Esophagus mucosa (tissue), 1 donor: ENCODE measurements around the gene GRAP. TPM values are rescaled to one million over a fixed set of nuclear protein-coding genes. Genes with fewer than 3 reads are reported as not detected.
A peak's percentile ranks its signal among the peaks of the same experiment; 100 is the strongest.

Experiments
- ATAC-seq: fragments of 200-7000 bp; cut with Tn5 transposase; one replicate; pipeline ENCODE4 v1.9.1; 2020
- total RNA-seq: library from RNA; stranded (reverse); gene quantifications from one replicate; pipeline ENCODE4 v1.2.4, GENCODE V29; 2023
- donor health status: DM: yes; HTN: yes; CAD: no.

Gene GRAP
- total RNA-seq, 1 donor from 2014 or later = 1.00 TPM

DNA sequence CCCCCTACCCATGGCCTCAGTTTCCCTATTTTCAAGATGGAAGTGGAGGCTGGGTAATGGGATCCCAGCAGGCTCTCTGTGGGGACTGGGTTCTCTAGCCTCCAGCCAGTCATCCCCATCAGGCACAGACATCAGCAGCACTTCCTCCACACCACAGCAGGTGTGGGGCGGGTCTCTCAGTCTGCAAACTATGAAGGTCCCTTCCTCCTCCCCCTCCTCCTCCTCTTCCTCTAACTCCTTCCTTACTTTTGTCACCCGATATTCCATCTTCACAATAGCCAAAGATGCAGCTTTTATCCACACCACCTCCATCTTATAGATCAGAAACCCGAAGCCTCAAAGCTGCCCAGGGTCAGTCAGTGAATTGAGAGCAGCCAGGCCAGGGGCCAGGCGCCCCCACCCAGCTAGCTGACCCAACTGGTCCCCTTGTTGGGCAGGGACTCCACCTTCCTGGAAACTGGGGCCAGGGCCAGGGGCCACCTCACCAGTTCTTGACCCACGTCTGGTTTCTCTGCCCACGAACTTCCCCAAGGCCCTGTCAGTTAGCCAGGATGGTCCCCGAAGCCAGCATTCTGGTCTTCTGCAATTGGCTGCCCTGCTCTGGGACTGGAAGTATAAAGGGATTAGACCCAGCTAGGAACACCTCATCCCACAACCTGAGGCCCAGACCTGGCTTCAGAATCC is 44.7 kb downstream of the GRAP start:
- no peak for ATAC-seq

DNA sequence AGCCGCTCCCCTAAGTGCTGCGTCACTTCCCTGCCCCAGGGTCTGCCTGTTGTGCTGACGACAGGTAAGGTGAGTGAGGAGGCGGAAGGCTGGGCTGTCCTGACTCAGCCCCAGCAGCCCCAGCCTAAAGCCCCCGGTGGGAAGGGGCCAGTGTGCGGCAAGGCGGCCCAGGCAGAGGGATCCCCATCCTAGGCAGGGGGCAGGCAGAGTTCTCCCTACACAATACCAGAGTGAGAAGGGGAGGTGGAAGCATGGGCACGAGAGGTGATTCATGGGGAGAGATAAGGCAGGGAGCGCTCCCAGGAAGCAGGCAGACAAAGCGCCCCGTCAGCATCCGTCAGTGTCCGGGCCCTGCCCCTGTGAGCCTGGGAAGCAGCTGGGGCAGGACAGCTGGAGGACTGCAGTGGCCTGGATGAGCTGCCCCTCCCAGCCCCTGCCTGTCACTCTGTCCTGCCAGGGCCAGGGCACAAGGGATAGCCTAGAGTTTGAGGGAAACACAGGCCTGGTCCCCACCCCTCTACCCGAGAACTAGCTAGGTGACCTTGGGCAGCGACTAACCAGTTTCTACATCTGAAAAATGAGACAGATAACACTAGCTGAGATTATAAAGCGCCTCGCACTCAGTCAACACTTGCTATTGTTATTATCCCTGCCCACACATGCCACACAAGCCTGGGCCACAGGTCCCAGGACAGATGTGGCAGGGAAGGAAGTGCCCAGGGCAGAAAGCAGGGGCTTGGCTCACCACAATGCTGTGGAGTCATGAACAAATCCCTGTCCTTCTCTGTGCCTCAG is 46.0 kb downstream of the GRAP start:
- ATAC-seq = peak; percentile 59

DNA sequence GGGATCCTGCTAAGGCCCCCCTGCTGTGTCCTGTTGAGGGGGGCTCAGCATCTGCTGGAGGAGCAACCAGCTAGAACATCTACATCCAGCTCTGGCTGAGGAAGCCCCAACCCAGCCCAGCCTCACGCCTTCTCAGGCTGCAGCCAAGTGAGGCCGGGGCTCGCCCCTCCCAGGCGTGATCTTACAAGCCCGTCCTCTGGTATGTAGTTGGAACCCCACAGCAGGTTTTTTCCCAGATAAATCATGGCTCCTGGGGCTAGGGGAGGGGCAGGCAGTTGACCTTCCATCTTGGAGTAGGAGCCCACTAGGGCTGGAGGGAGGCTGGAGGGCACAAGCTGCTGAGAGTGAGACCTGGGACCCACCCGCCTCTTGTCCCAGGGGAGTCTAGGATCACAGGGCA is 46.8 kb downstream of the GRAP start:
- ATAC-seq = peak; percentile 22

DNA sequence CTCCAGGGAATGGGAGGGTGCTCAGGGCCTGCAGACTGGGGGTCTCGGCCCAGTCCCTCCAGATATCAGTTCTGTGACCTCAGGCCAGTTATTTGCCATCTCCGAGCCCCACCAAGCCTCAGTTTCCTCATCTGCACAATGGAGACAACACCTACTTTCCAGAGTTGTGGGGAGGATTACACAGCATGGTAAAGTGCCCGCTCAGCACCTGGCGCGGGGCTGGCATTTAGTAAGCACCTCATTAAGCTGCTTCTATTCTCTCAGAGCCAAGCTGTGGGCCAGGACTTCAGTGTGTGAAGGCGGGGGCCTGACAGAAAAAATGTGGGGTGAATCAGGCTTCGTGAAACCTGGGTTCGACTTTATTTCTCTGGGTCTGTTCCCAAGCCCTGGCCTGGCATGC is 47.4 kb downstream of the GRAP start:
- peak; percentile 5 for ATAC-seq

DNA sequence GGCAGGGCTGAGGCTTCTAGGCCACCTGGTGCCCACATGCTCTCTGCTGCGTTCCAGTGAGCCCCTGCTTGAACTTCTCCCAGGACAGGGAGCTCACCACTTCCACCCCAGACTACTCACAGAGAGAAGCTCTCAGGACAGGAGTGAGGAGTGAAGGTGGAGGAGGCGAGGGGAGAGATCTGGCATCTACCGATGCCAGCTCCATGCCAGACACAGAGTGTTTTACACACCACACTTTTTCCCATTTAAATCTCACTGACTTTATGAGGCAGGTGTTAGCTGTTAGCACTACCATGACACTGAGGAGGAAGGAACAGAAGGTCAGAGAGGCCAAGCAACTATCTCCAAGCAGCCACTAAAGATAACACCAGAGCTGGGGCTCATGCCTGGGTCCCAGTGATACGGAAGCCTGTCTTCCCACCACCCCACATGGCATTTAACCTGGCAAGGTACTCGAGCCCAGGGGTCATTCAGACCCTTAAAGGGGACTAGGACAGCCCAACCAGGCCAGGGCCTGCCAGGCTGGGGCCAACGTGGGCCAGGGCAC is 49.0 kb downstream of the GRAP start:
- ATAC-seq = no peak

DNA sequence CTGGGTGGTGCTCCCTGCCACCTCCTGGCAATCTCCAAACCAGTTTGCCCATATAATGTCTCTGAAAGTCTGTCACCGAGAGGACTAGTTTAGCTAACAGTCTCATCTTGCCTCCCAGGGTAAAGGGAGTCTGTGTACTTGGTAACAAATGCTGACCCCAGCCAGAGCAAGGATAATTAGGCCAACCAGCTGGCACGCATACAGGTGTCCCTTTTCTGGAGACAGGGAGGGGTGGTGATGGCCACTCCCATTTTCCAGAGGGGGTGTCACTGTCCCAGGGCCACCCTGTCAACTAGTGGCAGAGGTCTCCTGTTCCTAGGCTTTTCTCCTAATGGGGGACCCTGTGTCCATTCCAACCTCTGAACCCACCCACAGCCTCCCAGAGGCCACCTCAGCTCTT is 50.3 kb downstream of the GRAP start:
- ATAC-seq = no peak

DNA sequence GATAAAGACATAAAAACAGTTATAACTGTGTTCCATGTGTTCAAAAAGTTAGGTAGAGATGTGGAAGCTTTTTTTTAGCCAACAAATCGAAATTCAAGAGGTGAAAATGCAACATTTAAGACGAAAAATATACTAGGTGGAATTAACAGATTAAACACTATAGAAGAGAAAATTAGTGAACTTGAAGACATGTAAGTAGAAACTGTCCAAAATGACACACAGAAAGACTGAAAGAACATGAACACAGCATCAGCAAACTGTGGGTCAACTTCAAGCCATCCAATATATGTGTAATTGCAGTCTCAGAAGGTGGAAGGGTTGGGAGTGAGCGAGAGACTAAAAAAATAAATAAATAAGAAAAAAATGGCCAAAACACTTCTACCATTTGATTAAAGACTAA is 51.5 kb downstream of the GRAP start:
- no peak for ATAC-seq

DNA sequence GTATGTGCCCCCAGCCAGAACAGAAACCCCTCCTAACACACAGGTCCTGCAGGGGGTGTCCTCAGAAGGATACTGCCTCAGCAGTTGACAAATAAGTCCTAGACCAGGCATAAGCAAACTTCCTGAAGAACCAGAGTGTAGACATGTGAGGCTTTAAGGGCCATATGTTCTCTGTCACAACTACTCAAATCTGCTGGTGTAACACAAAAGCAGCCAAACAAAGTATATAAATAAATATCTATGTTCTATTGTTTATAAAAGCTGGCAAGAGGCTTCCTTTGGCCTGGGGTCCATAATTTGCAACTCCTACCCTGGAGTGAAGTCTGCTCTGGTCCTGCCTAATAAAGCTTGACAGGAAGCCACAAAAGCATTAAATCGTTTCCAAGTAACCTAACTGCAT is 52.1 kb downstream of the GRAP start:
- no peak for ATAC-seq

DNA sequence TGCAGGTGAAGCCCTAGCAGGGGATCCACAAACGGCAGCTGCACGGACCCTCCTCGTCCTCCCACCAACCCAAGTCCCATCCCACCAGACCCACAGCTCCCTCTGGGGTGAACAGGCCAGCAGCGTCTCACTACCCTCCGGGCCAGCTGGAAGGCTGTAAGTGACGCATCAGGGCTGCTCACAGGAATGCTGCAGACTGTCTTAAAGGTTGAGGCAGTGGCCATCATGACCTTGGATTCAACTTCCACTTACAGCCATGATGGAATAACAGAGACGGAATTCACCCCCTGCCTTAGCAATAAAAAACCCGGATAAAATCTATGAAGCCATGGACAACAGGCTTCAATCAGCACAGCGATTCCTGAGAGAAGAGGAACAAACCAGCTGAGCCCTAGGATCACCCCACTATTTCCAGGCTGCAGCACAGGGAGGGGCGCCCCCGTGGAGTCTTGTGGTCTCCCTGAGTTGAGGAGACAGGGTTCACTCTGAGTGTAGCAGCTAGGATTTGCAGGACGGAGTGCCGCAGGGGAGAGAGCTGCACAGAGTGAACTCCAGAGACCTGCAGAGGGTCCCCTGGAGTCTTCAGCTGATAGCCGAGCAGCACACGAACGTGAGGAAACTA is 52.7 kb downstream of the GRAP start:
- ATAC-seq = no peak

DNA sequence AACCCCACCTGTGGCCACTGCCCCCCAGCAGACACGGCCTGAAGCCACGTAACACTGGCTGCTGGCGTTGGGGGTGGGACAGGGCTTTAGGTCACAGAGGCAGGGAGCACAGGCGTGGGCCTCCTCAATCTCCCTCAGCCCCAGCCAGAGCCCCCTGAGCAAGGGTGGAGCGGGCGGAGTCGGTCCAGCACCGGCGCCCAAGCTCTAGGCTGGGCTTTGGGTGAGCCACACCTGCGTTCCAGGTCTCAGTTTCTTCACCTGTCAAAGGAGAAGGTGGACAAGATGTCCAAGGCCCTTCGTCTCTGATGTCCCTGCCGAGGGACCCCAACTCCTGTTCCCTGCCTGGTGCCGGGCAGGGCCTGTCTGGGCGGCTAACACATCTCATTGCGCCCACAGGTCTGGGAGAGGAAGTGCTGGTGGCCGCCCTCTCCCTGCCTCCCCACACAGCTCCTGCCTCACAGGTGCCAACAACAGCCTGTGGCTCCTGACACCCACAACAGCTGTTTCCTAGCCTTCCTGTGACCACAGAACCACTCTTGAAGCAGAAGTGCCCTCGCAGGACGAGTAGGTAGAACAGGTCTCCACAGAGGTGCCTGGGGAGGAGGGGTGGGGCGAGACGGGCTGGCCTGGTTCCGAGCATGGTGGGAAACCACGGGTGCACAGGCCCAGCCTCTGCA is 54.2 kb downstream of the GRAP start:
- ATAC-seq = peak; percentile 52

DNA sequence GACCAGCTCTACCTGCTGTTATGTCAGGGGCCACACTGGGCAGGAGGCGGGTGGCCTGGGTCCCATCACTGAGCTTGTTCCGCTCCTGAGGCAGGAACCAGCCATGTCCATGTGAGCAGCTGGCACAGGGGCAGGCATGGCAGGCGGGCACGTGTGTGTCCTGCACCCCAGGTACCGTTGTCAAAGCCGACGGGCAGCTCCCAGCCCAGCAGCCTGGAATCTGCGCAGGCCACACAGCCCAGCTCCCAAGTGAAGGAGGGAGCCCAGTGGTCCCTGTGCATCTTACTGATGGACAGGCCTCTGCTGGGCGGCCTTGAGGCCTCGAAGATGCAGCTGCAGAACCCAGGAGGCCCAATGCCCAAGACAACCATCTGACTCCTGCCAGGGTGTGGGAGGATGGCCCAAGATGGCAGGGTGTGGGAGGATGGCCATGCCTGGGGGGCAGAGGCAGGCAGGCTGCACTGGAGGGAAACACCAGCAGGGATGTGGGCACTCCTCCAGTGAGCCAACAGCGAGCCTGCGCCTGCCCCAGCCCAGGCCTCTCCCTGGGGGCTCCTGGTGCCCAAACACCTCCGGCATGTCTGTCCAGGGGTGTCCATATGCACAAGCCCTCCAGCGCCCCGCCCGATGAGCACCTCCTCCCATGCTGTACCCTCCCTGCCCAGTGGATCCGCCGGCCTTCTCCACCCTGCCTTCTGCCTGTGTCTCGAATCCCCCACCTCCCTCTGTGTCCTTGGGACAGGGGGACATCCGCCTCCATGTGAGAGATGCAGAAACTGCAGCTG is 55.0 kb downstream of the GRAP start:
- ATAC-seq = peak; percentile 1

DNA sequence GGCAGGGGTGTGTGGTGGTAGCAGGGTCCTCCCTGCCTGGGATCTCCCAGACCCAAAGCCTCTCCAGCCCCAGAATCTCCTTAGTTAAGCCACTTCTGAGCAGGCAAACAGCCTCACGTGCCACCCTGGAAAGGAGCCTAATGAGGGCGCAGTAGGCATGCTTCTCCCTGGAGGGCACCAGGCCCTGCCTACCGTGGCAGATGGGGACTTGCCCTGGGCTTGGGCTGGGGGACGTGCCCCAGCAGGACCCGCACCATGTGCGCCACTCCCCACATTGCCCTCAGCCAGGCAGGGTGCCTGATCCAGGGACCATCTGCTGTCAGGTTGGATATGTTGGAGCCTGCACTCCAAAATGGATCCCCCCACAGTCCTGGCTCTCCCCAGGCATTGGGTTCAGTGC is 56.4 kb downstream of the GRAP start:
- peak; percentile 44 for ATAC-seq

DNA sequence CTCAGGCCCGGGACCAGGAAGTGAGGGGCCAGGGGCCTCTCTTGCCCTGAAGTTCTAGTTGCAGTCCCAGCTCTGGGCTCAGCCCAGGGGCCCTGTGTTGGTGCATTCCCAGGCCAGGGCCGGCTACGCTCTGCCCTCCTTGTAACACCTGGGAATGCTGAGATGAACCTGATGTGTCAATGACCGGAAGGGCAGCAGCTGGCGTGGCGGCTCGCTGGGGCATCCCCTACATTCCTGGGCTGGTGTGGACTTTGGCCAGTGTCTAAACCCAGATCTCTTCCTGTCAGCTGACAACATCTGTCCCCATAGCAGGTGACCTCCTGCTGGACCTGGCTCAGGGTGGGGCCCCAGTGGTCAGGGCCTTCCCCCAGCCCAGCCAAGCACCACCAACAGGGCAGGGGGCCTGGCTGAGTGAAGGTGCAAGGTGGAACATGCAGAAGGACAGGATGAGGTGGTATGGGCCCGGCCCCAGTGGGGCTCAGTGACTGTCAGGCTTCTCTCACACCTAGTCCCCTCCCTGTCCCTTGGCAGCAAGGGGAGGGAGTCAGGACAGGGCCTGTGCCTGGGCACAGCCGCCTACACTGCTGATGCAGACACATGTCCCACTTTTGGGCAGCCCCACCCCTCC is 58.1 kb downstream of the GRAP start:
- ATAC-seq = no peak

DNA sequence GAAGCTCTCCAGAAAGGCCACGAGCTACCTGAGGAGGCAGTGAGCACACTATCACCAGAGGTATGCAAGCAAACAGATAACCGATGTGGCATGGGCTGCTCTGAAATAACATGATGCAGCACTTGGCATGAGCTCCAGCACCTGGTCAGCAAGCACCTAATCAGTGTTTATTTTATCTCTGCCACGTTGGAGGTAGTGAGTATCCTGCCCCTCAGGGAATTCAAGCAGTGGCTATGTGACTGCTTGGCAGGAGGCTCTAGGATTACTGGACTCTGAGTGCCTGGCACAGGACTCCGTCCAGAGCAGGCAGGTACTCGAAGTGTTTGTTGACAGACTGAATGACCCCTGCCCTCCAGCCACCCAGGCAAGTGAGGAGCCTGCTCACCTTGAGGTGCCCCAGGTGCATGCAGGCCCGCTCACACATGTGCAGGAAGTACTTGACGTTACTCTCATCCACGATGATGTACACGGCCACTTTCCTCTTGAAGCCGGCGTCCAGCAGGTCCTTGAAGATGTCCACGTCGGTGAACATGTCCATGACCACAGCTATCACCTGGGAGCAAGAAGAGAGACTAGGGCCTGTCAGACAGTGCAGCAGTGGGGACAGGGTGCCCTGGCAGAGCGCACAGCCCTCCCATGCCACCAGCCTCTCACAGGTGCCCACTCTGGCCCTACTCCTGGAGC is 58.8 kb downstream of the GRAP start:
- no peak for ATAC-seq

DNA sequence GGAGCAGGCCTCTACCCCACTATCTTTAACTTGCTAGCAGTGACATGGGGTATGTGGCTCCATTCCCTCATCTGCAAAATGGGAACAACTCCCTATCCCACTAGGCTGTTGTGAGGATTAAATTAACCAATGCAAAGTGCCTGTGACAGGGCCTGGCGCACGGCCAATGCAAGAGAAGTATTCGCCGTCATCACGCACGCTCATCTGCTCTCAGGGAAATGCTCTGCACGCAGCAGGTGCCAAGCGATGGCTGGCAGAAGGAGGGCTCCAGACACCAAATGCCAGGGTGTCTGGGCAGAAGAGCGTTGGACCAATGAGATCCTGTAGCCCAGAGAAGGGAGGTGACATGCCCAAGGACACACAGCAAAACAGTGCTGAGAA is 59.5 kb downstream of the GRAP start:
- no peak for ATAC-seq

DNA sequence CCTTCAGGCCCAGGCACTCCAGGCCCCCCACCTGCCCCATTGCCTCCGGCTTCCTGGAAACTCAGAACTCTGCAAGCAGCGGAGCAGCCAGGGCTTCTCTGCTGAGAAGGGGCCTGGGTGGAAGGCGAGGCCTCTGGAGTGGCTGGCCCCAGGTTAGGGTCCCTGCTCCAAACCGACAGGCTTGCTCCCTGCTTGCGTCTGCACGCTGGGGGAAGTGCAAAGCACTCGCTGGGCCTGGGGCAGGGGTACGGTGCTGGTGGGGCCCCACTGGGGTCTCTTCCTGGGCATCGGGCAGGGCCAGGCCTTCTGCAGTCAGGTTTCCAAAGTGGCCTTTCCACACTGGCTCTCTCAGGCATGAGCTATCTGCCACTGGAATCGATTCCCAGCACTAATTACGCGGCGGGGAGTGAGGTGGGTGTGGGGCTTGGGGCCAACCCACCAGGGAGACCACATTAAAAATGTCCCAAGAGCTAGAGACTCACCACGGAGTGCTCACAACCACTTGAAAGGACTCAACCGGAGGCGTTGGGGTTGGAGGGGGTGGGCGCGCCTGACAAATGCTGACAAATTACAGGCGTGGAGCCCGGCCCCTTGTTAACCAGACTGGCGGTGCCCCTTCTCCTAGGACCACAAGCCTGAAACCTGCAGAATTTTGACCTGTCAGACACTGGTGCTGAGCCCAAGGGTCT is 60.1 kb downstream of the GRAP start:
- ATAC-seq = no peak

DNA sequence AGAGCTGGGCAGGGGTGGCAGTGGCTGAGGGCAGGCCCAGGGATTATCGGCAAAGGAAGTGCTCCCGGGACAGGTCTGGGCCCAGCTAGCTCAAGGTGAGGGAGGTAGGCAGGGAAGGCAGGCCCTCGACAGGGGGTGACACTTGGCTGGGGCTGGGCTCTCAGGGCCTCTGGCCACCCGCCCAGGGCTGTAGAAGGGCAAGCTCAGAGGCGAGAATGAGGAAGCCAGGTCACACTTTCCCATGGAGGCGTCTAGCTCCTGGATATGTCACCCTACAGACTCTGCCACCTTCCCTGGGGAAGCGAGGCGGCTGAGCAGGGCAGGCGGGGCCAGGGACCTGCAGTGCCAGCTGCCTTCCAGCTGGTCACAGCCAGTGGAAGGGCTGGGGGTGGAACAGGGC is 61.3 kb downstream of the GRAP start:
- ATAC-seq = peak; percentile 63

DNA sequence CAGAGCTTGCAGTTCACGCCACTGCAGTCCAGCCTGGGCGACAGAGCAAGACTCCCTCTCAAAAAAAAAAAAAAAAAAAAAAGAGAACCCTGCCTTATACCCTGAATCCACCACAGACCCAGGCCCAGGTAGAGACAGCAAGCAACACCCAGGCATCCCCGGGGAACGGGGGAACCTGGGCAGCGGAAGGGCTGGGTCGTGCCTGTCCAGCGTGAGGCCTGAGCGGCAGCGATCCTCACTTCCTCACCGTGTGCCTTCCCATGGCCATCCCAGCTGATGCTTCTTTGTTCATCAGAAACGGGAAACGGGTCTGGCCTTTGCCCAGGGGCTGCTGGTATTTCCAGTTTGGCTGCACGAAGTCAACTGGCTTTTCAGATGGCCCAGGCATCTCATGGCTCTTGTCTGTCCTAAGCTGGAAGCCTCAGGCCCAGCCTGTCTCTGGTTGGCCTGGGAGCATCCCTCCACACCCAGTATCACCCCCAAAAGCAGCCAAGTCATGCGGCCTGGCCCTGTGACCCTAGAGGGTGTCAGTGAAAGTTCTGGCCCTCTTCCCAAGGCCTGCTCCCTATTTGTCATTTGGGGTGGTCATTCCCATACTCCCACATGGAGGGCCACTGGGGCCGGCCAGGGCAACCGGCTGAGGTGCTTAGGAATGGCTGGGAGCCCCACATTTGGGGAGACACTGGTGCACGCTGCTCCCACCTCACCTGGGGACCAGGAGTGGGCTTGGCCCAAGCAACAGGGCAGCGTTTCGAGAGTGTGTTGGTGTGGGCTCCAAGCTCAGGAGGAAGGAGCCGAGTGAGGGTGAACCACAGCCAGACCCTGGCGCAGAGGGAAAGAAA is 62.3 kb downstream of the GRAP start:
- ATAC-seq = no peak

DNA sequence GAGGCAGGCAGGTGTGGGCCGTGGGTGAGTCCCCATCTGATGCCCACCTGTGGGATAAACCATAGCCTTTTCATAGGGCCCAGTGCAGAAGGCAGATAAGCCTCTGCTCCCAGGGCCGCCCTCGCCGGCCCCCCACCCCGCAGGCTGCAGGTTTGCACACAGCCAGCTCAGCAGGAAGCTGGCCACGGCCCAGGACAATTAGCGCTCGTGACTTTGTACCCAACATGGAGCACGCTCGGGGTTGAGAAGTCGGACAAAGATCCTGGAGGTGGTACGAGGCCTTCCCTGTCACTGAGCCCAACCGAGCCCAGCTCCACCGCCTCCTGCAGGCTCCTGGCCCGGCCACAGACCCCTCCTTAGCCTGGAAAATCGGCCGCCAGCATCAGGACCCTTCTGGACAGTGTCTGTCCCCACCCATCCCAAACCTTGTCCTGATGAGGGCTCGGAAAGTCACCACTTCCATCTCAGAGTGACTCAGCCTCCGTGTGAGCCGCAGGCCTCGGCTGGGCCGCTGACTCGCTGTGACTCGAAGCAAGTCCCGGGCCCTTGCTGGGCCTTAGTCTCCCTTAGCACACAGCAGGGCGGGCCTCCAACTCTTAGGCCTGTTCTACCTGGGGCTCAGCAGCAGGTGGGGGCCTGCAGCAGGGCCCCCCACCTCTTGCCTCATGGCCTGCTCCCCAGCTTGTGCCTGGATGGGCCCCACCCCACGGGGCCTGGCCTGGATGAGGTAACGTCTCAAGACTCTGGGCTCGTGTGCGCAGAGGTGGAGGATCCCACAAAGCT is 64.9 kb downstream of the GRAP start:
- ATAC-seq = peak; percentile 81
